HEK293 (cell line): ENCODE data around the gene DCST2.

Experiments used
- GLI4 ChIP-seq: fragments of 450-650 bp; formaldehyde crosslinking; IDR thresholded peaks from 2 replicates; pipeline ENCODE4 v1.5.1; 2016; ENCODE audit warnings: missing biosample characterization, missing genetic modification characterization
- HOXA7 ChIP-seq: sonication (generic); formaldehyde crosslinking; IDR thresholded peaks from 2 replicates; pipeline ENCODE4 v1.8.1; 2022; ENCODE audit warnings: missing genetic modification reagents, borderline replicate concordance
- IKZF3 ChIP-seq: fragments of 450-650 bp; IDR thresholded peaks from 2 replicates; pipeline ENCODE4 v1.5.0; 2018; ENCODE audit warnings: missing biosample characterization, mild to moderate bottlenecking, missing genetic modification characterization, moderate library complexity
- KLF10 ChIP-seq: fragments of 450-650 bp; IDR thresholded peaks from 2 replicates; pipeline ENCODE4 v1.5.1; 2018; ENCODE audit warnings: missing biosample characterization, mild to moderate bottlenecking, missing genetic modification characterization
- KLF16 ChIP-seq: fragments of 450-650 bp; formaldehyde crosslinking; IDR thresholded peaks from 2 replicates; pipeline ENCODE4 v1.5.1; 2017; ENCODE audit warnings: missing biosample characterization, missing genetic modification characterization
- REPIN1 ChIP-seq: fragments of 450-650 bp; formaldehyde crosslinking; IDR thresholded peaks from 2 replicates; pipeline ENCODE4 v1.5.1; 2017; ENCODE audit warnings: missing biosample characterization, missing genetic modification characterization, low read depth
- TRIM28 ChIP-seq: IDR thresholded peaks from 2 replicates; pipeline ENCODE4 v1.6.1; 2011; ENCODE audit warnings: low read length, control low read depth, borderline replicate concordance
- ZBTB17 ChIP-seq: fragments of 450-650 bp; formaldehyde crosslinking; IDR thresholded peaks from 2 replicates; pipeline ENCODE4 v1.5.1; 2016; ENCODE audit warnings: missing biosample characterization, missing genetic modification characterization
- ZNF184 ChIP-seq: fragments of 450-650 bp; IDR thresholded peaks from 2 replicates; pipeline ENCODE4 v1.5.1; 2018; ENCODE audit warnings: missing biosample characterization, mild to moderate bottlenecking, missing genetic modification characterization
- ZNF23 ChIP-seq: fragments of 450-650 bp; formaldehyde crosslinking; IDR thresholded peaks from 2 replicates; pipeline ENCODE4 v1.5.1; 2016; ENCODE audit warnings: missing biosample characterization, missing genetic modification characterization, borderline replicate concordance
- ZNF24 ChIP-seq: fragments of 450-650 bp; formaldehyde crosslinking; IDR thresholded peaks from 2 replicates; pipeline ENCODE4 v1.5.1; 2016; ENCODE audit warnings: missing biosample characterization, missing genetic modification characterization
- ZNF266 ChIP-seq: fragments of 450-650 bp; formaldehyde crosslinking; IDR thresholded peaks from 2 replicates; pipeline ENCODE4 v1.5.1; 2016; ENCODE audit warnings: missing biosample characterization, missing genetic modification characterization, low read depth
- ZNF366 ChIP-seq: fragments of 450-650 bp; formaldehyde crosslinking; conservative IDR thresholded peaks from 2 replicates; pipeline ENCODE4 v1.5.1; 2016; ENCODE audit warnings: missing biosample characterization, missing genetic modification characterization
- ZNF423 ChIP-seq: fragments of 450-650 bp; formaldehyde crosslinking; IDR thresholded peaks from 2 replicates; pipeline ENCODE4 v1.5.1; 2016; ENCODE audit warnings: missing biosample characterization, missing genetic modification characterization
- ZNF426 ChIP-seq: fragments of 450-650 bp; formaldehyde crosslinking; IDR thresholded peaks from 2 replicates; pipeline ENCODE4 v1.5.1; 2017; ENCODE audit warnings: missing biosample characterization, missing genetic modification characterization, mild to moderate bottlenecking, inconsistent platforms, moderate library complexity
- ZNF473 ChIP-seq: fragments of 450-650 bp; formaldehyde crosslinking; IDR thresholded peaks from 2 replicates; pipeline ENCODE4 v1.5.1; 2017; ENCODE audit warnings: missing biosample characterization, missing genetic modification characterization
- ZNF571 ChIP-seq: fragments of 450-650 bp; formaldehyde crosslinking; IDR thresholded peaks from 2 replicates; pipeline ENCODE4 v1.5.0; 2017; ENCODE audit warnings: missing biosample characterization, missing genetic modification characterization
- ZNF670 ChIP-seq: fragments of 450-650 bp; formaldehyde crosslinking; IDR thresholded peaks from 2 replicates; pipeline ENCODE4 v1.5.1; 2016; ENCODE audit warnings: missing biosample characterization, missing genetic modification characterization, low read depth
- ZNF777 ChIP-seq: fragments of 450-650 bp; formaldehyde crosslinking; IDR thresholded peaks from 2 replicates; pipeline ENCODE4 v1.5.1; 2017; ENCODE audit warnings: missing biosample characterization, missing genetic modification characterization, borderline replicate concordance
- ZNF843 ChIP-seq: fragments of 450-650 bp; formaldehyde crosslinking; IDR thresholded peaks from 2 replicates; pipeline ENCODE4 v1.5.1; 2016; ENCODE audit warnings: missing biosample characterization, missing genetic modification characterization
- ZSCAN23 ChIP-seq: fragments of 450-650 bp; formaldehyde crosslinking; IDR thresholded peaks from 2 replicates; pipeline ENCODE4 v1.5.1; 2016; ENCODE audit warnings: missing biosample characterization, missing genetic modification characterization
- TF ChIP-seq, protein P1 (sequence below): fragments of 450-650 bp; formaldehyde crosslinking; IDR thresholded peaks from 2 replicates; pipeline ENCODE4 v1.5.1; 2016; ENCODE audit warnings: missing biosample characterization, missing genetic modification characterization
- TF ChIP-seq, protein P2 (sequence below): fragments of 450-650 bp; formaldehyde crosslinking; IDR thresholded peaks from 2 replicates; pipeline ENCODE4 v1.5.1; 2016; ENCODE audit warnings: missing biosample characterization, missing genetic modification characterization
- TF ChIP-seq, protein P3 (sequence below): fragments of 450-650 bp; formaldehyde crosslinking; IDR thresholded peaks from 2 replicates; pipeline ENCODE4 v1.5.1; 2016; ENCODE audit warnings: missing biosample characterization, missing genetic modification characterization
- TF ChIP-seq, protein P4 (sequence below): fragments of 450-650 bp; formaldehyde crosslinking; IDR thresholded peaks from 2 replicates; pipeline ENCODE4 v1.5.1; 2016; ENCODE audit warnings: missing biosample characterization, missing genetic modification characterization
- TF ChIP-seq, protein P5 (sequence below): fragments of 450-650 bp; formaldehyde crosslinking; IDR thresholded peaks from 2 replicates; pipeline ENCODE4 v1.5.1; 2017; ENCODE audit warnings: missing biosample characterization, missing genetic modification characterization
- TF ChIP-seq, protein P6 (sequence below): fragments of 450-650 bp; formaldehyde crosslinking; IDR thresholded peaks from 2 replicates; pipeline ENCODE4 v1.5.1; 2016; ENCODE audit warnings: missing biosample characterization, missing genetic modification characterization
- TF ChIP-seq, protein P7 (sequence below): fragments of 450-650 bp; formaldehyde crosslinking; IDR thresholded peaks from 2 replicates; pipeline ENCODE4 v1.5.1; 2017; ENCODE audit warnings: missing biosample characterization, missing genetic modification characterization
- TF ChIP-seq, protein P8 (sequence below): fragments of 450-650 bp; formaldehyde crosslinking; IDR thresholded peaks from 2 replicates; pipeline ENCODE4 v1.5.1; 2016; ENCODE audit warnings: missing biosample characterization, missing genetic modification characterization

DCST2 gene

DNA sequence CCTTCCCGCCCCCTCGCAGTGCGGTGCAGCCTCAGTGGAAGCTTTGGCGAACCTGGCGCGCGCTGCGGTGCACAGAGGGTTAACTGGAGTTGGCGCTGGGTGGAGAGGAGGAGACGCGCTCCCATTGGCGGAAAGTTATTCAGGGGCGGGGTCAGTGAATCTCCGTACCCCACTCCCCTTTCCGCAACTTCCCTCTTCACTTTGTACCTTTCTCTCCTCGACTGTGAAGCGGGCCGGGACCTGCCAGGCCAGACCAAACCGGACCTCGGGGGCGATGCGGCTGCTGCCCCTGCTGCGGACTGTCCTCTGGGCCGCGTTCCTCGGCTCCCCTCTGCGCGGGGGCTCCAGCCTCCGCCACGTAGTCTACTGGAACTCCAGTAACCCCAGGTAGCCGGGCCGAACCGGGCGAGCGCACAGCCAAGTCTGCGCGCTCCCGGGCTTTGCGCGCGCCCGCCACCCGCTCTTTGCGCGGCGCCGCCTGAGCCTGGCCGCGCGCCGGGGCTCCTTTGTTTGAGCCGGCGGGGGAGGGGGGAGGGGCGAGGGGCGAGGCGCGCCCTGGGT is 30.0 kb upstream of the DCST2 start, which contains the start of gene EFNA4 (continued):
- TF ChIP-seq, protein P1, sequence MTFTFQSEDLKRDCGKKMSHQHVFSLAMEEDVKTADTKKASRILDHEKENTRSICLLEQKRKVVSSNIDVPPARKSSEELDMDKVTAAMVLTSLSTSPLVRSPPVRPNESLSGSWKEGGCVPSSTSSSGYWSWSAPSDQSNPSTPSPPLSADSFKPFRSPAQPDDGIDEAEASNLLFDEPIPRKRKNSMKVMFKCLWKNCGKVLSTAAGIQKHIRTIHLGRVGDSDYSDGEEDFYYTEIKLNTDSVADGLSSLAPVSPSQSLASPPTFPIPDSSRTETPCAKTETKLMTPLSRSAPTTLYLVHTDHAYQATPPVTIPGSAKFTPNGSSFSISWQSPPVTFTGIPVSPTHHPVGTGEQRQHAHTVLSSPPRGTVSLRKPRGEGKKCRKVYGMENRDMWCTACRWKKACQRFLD (tag by site-specific recombination) = no peak
- TF ChIP-seq, protein P2, sequence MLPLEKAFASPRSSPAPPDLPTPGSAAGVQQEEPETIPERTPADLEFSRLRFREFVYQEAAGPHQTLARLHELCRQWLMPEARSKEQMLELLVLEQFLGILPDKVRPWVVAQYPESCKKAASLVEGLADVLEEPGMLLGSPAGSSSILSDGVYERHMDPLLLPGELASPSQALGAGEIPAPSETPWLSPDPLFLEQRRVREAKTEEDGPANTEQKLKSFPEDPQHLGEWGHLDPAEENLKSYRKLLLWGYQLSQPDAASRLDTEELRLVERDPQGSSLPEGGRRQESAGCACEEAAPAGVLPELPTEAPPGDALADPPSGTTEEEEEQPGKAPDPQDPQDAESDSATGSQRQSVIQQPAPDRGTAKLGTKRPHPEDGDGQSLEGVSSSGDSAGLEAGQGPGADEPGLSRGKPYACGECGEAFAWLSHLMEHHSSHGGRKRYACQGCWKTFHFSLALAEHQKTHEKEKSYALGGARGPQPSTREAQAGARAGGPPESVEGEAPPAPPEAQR (tag by site-specific recombination) = no peak
- TF ChIP-seq HOXA7 (no peak), ZNF24 (no peak), ZSCAN23 (tag by site-specific recombination) (no peak), KLF10 (peak; percentile 34; the same call in 1 of the 2 replicates), ZNF777 (no peak), GLI4 (tag by site-specific recombination) (no peak), ZNF184 (no peak), ZNF571 (tag by site-specific recombination) (no peak), KLF16 (0 out of 2 replicates have a peak, but pooled peaks have one; percentile 43), IKZF3 (tag by site-specific recombination) (0 out of 2 replicates have a peak, but pooled peaks have one; percentile 3), ZNF266 (tag by site-specific recombination) (no peak), ZNF843 (0 out of 2 replicates have a peak, but pooled peaks have one; percentile 14), ZNF423 (tag by site-specific recombination) (no peak), ZNF23 (tag by site-specific recombination) (no peak), ZNF473 (tag by site-specific recombination) (no peak), ZBTB17 (tag by site-specific recombination) (no peak), ZNF366 (peak; percentile 35; the same call in 1 of the 2 replicates), ZNF426 (tag by site-specific recombination) (no peak), TRIM28 (no peak), ZNF670 (tag by site-specific recombination) (no peak), REPIN1 (tag by site-specific recombination) (no peak)
- TF ChIP-seq, protein P3, sequence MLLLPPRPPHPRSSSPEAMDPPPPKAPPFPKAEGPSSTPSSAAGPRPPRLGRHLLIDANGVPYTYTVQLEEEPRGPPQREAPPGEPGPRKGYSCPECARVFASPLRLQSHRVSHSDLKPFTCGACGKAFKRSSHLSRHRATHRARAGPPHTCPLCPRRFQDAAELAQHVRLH (tag by site-specific recombination) = no peak
- TF ChIP-seq, protein P4, sequence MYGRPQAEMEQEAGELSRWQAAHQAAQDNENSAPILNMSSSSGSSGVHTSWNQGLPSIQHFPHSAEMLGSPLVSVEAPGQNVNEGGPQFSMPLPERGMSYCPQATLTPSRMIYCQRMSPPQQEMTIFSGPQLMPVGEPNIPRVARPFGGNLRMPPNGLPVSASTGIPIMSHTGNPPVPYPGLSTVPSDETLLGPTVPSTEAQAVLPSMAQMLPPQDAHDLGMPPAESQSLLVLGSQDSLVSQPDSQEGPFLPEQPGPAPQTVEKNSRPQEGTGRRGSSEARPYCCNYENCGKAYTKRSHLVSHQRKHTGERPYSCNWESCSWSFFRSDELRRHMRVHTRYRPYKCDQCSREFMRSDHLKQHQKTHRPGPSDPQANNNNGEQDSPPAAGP = no peak
- TF ChIP-seq, protein P5, sequence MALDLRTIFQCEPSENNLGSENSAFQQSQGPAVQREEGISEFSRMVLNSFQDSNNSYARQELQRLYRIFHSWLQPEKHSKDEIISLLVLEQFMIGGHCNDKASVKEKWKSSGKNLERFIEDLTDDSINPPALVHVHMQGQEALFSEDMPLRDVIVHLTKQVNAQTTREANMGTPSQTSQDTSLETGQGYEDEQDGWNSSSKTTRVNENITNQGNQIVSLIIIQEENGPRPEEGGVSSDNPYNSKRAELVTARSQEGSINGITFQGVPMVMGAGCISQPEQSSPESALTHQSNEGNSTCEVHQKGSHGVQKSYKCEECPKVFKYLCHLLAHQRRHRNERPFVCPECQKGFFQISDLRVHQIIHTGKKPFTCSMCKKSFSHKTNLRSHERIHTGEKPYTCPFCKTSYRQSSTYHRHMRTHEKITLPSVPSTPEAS (tag by site-specific recombination) = no peak
- TF ChIP-seq, protein P6, sequence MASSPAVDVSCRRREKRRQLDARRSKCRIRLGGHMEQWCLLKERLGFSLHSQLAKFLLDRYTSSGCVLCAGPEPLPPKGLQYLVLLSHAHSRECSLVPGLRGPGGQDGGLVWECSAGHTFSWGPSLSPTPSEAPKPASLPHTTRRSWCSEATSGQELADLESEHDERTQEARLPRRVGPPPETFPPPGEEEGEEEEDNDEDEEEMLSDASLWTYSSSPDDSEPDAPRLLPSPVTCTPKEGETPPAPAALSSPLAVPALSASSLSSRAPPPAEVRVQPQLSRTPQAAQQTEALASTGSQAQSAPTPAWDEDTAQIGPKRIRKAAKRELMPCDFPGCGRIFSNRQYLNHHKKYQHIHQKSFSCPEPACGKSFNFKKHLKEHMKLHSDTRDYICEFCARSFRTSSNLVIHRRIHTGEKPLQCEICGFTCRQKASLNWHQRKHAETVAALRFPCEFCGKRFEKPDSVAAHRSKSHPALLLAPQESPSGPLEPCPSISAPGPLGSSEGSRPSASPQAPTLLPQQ = peak; percentile 46; the same call in 1 of the 2 replicates
- TF ChIP-seq, protein P7, sequence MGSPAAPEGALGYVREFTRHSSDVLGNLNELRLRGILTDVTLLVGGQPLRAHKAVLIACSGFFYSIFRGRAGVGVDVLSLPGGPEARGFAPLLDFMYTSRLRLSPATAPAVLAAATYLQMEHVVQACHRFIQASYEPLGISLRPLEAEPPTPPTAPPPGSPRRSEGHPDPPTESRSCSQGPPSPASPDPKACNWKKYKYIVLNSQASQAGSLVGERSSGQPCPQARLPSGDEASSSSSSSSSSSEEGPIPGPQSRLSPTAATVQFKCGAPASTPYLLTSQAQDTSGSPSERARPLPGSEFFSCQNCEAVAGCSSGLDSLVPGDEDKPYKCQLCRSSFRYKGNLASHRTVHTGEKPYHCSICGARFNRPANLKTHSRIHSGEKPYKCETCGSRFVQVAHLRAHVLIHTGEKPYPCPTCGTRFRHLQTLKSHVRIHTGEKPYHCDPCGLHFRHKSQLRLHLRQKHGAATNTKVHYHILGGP (tag by site-specific recombination) = no peak
- TF ChIP-seq, protein P8, sequence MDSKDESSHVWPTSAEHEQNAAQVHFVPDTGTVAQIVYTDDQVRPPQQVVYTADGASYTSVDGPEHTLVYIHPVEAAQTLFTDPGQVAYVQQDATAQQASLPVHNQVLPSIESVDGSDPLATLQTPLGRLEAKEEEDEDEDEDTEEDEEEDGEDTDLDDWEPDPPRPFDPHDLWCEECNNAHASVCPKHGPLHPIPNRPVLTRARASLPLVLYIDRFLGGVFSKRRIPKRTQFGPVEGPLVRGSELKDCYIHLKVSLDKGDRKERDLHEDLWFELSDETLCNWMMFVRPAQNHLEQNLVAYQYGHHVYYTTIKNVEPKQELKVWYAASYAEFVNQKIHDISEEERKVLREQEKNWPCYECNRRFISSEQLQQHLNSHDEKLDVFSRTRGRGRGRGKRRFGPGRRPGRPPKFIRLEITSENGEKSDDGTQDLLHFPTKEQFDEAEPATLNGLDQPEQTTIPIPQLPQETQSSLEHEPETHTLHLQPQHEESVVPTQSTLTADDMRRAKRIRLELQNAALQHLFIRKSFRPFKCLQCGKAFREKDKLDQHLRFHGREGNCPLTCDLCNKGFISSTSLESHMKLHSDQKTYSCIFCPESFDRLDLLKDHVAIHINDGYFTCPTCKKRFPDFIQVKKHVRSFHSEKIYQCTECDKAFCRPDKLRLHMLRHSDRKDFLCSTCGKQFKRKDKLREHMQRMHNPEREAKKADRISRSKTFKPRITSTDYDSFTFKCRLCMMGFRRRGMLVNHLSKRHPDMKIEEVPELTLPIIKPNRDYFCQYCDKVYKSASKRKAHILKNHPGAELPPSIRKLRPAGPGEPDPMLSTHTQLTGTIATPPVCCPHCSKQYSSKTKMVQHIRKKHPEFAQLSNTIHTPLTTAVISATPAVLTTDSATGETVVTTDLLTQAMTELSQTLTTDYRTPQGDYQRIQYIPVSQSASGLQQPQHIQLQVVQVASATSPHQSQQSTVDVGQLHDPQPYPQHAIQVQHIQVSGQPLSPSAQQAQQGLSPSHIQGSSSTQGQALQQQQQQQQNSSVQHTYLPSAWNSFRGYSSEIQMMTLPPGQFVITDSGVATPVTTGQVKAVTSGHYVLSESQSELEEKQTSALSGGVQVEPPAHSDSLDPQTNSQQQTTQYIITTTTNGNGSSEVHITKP (tag by site-specific recombination) = peak; percentile 88
